Epithelial cell of proximal tubule (primary cell): ENCODE measurements around the gene PDE8B. TPM values are rescaled to one million over a fixed set of nuclear protein-coding genes. Genes with fewer than 3 reads are reported as not detected.

Experiments used
- DNase-seq: peaks from one replicate; pipeline ENCODE4 v3.0.0-alpha.2; 2011; ENCODE audit warnings: low read depth
- H3K4me3 ChIP-seq: 2 replicates; pipeline ENCODE4 v1.5.1; 2011; ENCODE audit warnings: low read depth, mild to moderate bottlenecking, low read length
- CTCF ChIP-seq: conservative IDR thresholded peaks from 2 replicates; pipeline ENCODE4 v1.5.1; 2012; ENCODE audit warnings: low read depth, mild to moderate bottlenecking, low read length
- total RNA-seq: library from RNA; depleted of rRNA; stranded (reverse); fragments of >200 nt; gene quantifications from 2 replicates; pipeline ENCODE4 v1.2.3, GENCODE V29; 2015

PDE8B gene
- total RNA-seq, 1 donor from 2014 or later, result 0.35 TPM

GRCh38 chr5:77208507-77209163 lies 1.8 kb upstream of the PDE8B start:
- TF ChIP-seq CTCF, result no peak
- no peak for DNase-seq
- H3K4me3 ChIP-seq, result no peak overlapping the region

GRCh38 chr5:77209495-77210090 lies 887 bp upstream of the PDE8B start:
- TF ChIP-seq CTCF, result no peak
- H3K4me3 ChIP-seq, result no peak overlapping the region
- DNase-seq, result no peak

- peak overlapping the region; percentile 5 for H3K4me3 ChIP-seq
Observed at GRCh38 chr5:77210964-77211690, 647 bp downstream of the PDE8B start.

GRCh38 chr5:77211691-77212047 lies 1.2 kb downstream of the PDE8B start:
- DNase-seq, result no peak
- no peak overlapping the region for H3K4me3 ChIP-seq
- TF ChIP-seq CTCF, result no peak

More at GRCh38 chr5:77210964-77211690, 647 bp downstream of the PDE8B start:
- no peak for DNase-seq
- no peak for TF ChIP-seq CTCF

GRCh38 chr5:77213601-77214000 lies 3.1 kb downstream of the PDE8B start:
- no peak for TF ChIP-seq CTCF
- no peak overlapping the region for H3K4me3 ChIP-seq
- no peak for DNase-seq

- no peak overlapping the region for H3K4me3 ChIP-seq
- TF ChIP-seq CTCF, result no peak
- DNase-seq, result no peak
Observed at GRCh38 chr5:77214151-77214550, 3.7 kb downstream of the PDE8B start.
